Cardiac muscle cell (in vitro differentiated cells and primary cell): ENCODE measurements around the gene EFCAB12. TPM values are rescaled to one million over a fixed set of nuclear protein-coding genes. Genes with fewer than 3 reads are reported as not detected.
A peak's percentile ranks its signal among the peaks of the same experiment; 100 is the strongest.

Experiments
- DNase-seq, 2 donors: peaks; one replicate each; pipeline versions ENCODE4 v3.0.0 to v3.0.0-alpha.2; 2010 to 2017; ENCODE audit warnings: low read depth in 1 of 2, low spot score in 1 of 2
- H3K27ac ChIP-seq: fragments of 200-600 bp; sonication (generic); 2 replicates; pipeline ENCODE4 v1.5.1; 2016
- H3K27me3 ChIP-seq: fragments of 200-600 bp; sonication (generic); 2 replicates; pipeline ENCODE4 v1.6.0; 2016; ENCODE audit warnings: control low read depth
- H3K36me3 ChIP-seq: fragments of 200-600 bp; sonication (generic); 2 replicates; pipeline ENCODE4 v1.5.1; 2016; ENCODE audit warnings: control low read depth
- H3K4me1 ChIP-seq: fragments of 200-600 bp; sonication (generic); 2 replicates; pipeline ENCODE4 v1.8.1; 2017; ENCODE audit warnings: low read depth, mild to moderate bottlenecking, mixed run types
- H3K4me3 ChIP-seq: fragments of 200-600 bp; sonication (generic); 2 replicates; pipeline ENCODE4 v1.5.1; 2016; ENCODE audit warnings: mild to moderate bottlenecking
- H3K9me3 ChIP-seq: fragments of 200-600 bp; sonication (generic); 2 replicates; pipeline ENCODE4 v1.5.1; 2017; ENCODE audit warnings: low read depth, mild to moderate bottlenecking, control low read depth
- polyA plus RNA-seq: library from polyadenylated mRNA; unstranded; fragments of >200 nt; fragmentation: Nextera tagmentation; extraction: Ambion mirVana; gene quantifications from 2 replicates; pipeline ENCODE4 v1.2.1, GENCODE V29; 2016
- total RNA-seq: library from RNA; depleted of rRNA; stranded (reverse); fragments of >200 nt; gene quantifications from 2 replicates; pipeline ENCODE4 v1.2.3, GENCODE V29; 2016
- TF ChIP-seq, protein P1 (sequence below): IDR thresholded peaks from 2 replicates; pipeline ENCODE4 v1.5.1; 2012; ENCODE audit warnings: low read depth, mild to moderate bottlenecking, low read length

EFCAB12 gene
- total and polyA plus RNA-seq, 2 experiments from 2014 or later, result 0.48 to 1.7 TPM

DNA sequence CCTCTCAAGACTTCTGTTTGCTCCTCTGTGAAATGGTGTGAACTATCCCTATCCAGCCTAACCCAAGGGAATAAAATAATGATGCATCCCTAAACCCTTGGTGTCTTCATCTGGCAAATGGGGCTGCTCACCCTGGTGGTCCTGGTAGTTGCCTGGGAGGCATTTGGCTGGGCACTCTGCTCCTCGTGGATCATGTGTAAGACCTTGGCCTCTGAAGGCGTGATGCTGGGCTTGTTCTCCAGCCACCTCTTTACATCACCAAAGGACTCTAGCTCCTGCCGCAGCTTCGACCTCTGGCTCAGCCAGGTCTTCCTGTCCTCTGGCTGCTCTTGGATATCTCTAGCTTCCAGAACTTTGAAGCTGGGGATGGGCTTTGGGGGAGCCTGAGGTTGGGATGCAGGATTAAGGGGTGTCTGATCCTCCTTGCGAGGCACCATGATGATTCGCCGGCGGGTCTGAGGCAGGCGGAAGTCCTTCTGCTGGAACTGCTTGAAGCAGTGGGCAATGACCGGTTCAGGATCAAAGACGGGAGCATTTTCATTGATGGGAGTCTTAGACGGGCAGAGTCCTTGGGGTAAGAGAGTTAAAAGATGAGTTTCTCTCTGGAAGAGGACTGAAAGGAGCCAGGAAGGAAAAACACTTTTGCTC lies 7.1 kb downstream of the EFCAB12 start:
- Histone ChIP-seq H3K27me3 (no peaks in the 10 kb centered on the region), H3K9me3 (no peaks in the 10 kb centered on the region), H3K36me3 (no peaks in the 10 kb centered on the region), H3K4me1 (no peaks in the 10 kb centered on the region), H3K4me3 (no peak overlapping the region), H3K27ac (no peak overlapping the region)
- DNase-seq, result no peak
- TF ChIP-seq, protein P1, sequence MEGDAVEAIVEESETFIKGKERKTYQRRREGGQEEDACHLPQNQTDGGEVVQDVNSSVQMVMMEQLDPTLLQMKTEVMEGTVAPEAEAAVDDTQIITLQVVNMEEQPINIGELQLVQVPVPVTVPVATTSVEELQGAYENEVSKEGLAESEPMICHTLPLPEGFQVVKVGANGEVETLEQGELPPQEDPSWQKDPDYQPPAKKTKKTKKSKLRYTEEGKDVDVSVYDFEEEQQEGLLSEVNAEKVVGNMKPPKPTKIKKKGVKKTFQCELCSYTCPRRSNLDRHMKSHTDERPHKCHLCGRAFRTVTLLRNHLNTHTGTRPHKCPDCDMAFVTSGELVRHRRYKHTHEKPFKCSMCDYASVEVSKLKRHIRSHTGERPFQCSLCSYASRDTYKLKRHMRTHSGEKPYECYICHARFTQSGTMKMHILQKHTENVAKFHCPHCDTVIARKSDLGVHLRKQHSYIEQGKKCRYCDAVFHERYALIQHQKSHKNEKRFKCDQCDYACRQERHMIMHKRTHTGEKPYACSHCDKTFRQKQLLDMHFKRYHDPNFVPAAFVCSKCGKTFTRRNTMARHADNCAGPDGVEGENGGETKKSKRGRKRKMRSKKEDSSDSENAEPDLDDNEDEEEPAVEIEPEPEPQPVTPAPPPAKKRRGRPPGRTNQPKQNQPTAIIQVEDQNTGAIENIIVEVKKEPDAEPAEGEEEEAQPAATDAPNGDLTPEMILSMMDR, result no peak

DNA sequence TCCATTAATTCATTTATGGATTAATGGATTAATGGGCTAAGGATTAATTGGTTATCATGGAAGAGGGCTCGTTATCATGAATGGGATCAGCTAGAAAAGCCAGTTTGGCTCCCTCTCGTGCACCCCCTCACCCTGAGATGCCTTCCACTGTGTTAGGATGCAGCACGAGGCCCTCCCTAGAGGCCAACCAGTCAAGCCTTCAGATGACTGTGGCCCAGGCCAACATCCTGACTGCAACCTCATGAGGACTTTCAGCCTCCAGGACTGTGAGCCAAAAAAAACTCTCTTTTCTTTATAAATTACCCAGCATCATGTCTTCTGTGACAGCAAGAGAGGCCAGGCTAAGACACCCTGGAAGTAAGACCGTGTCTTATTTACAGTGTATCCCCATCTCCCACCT lies 9.0 kb downstream of the EFCAB12 start:
- Histone ChIP-seq H3K4me1 (no peaks in the 10 kb centered on the region), H3K27me3 (no peaks in the 10 kb centered on the region), H3K4me3 (no peak overlapping the region), H3K36me3 (no peaks in the 10 kb centered on the region), H3K9me3 (no peaks in the 10 kb centered on the region), H3K27ac (no peak overlapping the region)
- TF ChIP-seq, protein P1, result no peak
- no peak for DNase-seq

DNA sequence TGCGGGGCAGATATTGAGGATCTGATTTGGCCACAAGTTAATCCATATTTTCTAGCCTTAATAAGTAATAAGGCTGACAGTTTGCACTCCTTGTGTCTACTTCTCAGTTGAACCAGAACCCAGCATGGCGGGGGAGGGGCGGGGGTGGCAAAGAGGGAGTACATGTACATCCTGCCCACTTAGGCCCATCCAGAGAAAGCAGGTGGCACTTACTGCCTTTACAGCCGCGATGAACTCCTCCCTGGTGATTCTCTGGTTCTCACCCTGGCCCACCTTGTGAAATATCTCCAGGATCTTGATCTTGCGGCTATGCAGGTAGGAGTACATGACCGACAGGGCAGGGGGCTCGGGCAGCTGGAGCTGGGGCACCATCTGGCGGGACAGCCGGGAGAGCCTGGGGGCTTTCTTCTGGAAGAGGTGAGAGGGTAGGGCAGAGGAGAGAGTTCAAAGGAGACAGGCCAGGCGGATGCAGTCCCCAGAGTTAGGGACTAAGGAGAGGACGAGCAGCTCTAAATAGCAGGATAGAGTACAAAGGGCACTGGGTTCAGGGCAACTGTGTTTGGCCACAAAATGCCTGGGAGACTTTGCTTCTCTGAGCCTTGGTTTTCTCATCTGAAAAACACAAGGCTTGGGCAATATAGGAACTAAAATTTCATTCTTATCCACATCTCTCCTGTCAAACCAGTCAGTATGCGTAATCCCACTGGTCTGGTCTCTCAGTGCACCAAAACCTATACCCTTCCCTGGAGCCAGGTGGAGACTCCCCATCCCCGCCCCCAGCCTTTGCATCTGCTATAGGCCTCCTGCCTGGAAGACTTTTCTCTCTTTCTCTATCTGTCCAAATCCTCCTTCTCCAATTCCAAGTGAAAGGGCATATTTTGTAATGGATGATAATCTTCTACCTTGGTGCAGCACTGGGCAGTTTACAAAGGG lies 10.1 kb downstream of the EFCAB12 start:
- no peaks in the 10 kb centered on the region for H3K36me3 ChIP-seq
- no peak overlapping the region for H3K27ac ChIP-seq
- no peak for DNase-seq
- no peaks in the 10 kb centered on the region for H3K27me3 ChIP-seq
- no peaks in the 10 kb centered on the region for H3K9me3 ChIP-seq
- TF ChIP-seq, protein P1, result no peak
- H3K4me1 ChIP-seq, result no peaks in the 10 kb centered on the region
- H3K4me3 ChIP-seq, result no peak overlapping the region

DNA sequence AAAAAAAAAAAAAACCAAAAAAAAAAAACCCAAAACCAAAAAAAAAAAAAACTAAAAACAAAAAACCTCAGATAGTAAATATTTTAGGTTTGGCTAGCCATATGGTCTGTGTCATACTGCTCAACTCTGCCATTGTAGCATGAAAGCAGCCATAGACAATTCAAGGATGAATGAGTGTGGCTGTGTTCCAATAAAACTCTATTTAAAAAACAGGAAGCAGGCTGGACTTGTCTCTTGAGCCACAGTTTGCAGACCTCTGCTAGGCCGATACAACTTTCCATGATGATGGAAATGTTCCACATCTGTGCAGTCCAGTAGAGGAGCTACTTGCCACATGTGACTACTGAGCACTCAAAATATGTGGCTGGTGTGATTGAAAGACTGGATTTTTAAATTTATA lies 11.1 kb downstream of the EFCAB12 start:
- Histone ChIP-seq H3K9me3 (no peaks in the 10 kb centered on the region), H3K27me3 (no peaks in the 10 kb centered on the region), H3K27ac (no peak overlapping the region), H3K4me1 (no peaks in the 10 kb centered on the region), H3K36me3 (no peaks in the 10 kb centered on the region), H3K4me3 (no peak overlapping the region)
- TF ChIP-seq, protein P1, result no peak
- peak in 1 of 2 donors; percentile 93 for DNase-seq

DNA sequence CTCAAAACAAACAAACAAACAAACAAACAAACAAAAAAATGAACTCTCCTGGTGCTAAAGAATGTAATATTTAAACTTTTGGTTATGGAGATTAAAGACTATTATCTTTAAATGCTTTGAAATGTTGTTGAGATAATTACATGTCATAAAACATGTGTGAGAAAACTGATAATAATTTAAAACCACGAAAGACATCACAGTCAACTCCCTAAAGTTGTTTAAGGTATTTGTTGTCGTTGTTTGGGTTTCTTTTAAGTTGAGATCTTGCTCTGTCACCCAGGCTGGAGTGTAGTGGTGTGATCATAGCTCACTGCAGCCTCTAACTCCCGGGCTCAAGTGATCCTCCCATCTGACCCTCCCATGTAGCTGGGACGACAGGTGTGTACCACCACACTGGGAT lies 12.0 kb downstream of the EFCAB12 start:
- H3K27ac ChIP-seq, result no peak overlapping the region
- TF ChIP-seq, protein P1, result no peak
- no peak for DNase-seq
- no peaks in the 10 kb centered on the region for H3K27me3 ChIP-seq
- no peaks in the 10 kb centered on the region for H3K4me1 ChIP-seq
- H3K4me3 ChIP-seq, result no peak overlapping the region
- H3K9me3 ChIP-seq, result no peaks in the 10 kb centered on the region
- no peaks in the 10 kb centered on the region for H3K36me3 ChIP-seq
